Memory B cell (primary cell): ENCODE measurements around the gene DIAPH2.

ENCODE experiments used
- ATAC-seq: fragments of 150-1000 bp; cut with Tn5 transposase; 2 replicates; pipeline ENCODE4 v1.10.0; 2021; ENCODE audit warnings: low read depth, mild to moderate bottlenecking, moderate library complexity
- DNase-seq, 2 donors: peaks; one replicate each; pipeline ENCODE4 v3.0.0; 2022; ENCODE audit warnings: low spot score in 2 of 2
- H3K27ac Mint-ChIP-seq: one replicate; pipeline ENCODE4 v1.8.0; 2022; ENCODE audit warnings: mild to moderate bottlenecking, moderate library complexity, mixed read lengths
- H3K27me3 Mint-ChIP-seq: one replicate; pipeline ENCODE4 v1.8.0; 2022; ENCODE audit warnings: mixed read lengths
- H3K36me3 Mint-ChIP-seq: one replicate; pipeline ENCODE4 v1.8.0; 2022; ENCODE audit warnings: mild to moderate bottlenecking, mixed read lengths
- H3K4me1 Mint-ChIP-seq: one replicate; pipeline ENCODE4 v1.8.0; 2022; ENCODE audit warnings: mixed read lengths
- H3K4me3 Mint-ChIP-seq: one replicate; pipeline ENCODE4 v1.8.0; 2022; ENCODE audit warnings: mild to moderate bottlenecking, moderate library complexity, mixed read lengths
- H3K9me3 Mint-ChIP-seq: one replicate; pipeline ENCODE4 v1.8.0; 2022; ENCODE audit warnings: mixed read lengths

Gene DIAPH2

DNA sequence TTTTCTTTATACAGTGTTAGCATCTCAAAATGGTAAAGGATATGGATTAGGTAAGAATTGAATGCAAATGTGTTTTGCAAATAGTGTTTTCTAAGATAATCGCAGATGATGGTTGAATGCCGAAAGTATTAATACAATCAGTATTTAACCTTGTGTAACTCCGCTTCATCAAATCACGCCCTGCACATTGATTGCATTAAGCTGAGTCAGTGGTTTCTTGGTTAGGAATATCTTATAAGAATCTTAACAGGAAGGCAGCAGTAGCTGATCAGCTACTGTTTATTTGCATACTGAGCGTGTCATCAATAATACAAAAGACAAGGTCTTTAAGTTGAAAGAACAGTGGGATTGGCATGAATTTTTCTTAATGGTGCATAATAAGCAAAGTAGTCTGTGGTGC is 744.5 kb downstream of the DIAPH2 start:
- ATAC-seq = no peak
- Mint-ChIP-seq H3K27me3 (no peaks in the 10 kb centered on the region), H3K27ac (no peak overlapping the region), H3K4me1 (no peaks in the 10 kb centered on the region), H3K9me3 (no peaks in the 10 kb centered on the region), H3K4me3 (no peak overlapping the region), H3K36me3 (peaks cover 21% of the 10 kb centered on the region)
- no peak for DNase-seq

DNA sequence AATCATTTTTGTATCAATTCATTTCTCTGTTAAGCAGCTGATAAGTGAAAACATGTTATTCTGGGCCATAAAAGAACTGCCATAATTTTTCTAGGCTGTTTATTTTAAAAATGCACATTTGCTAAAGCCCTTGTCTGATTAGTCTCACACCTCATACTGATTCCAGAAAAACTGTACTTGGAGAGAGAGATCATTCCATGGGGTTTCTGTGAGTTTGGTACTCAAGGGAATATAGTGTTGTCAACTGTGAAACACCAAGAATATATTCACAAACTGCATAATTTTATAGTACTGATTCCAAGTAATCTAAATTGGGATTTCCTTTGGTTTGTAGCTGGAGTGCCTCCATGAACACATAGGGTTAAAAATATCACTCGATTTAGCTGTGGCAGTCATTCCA is 746.6 kb downstream of the DIAPH2 start:
- no peak for ATAC-seq
- no peak overlapping the region for H3K27ac Mint-ChIP-seq
- H3K36me3 Mint-ChIP-seq = peaks cover 25% of the 10 kb centered on the region
- no peaks in the 10 kb centered on the region for H3K9me3 Mint-ChIP-seq
- no peaks in the 10 kb centered on the region for H3K4me1 Mint-ChIP-seq
- no peak overlapping the region for H3K4me3 Mint-ChIP-seq
- H3K27me3 Mint-ChIP-seq = no peaks in the 10 kb centered on the region
- no peak for DNase-seq

DNA sequence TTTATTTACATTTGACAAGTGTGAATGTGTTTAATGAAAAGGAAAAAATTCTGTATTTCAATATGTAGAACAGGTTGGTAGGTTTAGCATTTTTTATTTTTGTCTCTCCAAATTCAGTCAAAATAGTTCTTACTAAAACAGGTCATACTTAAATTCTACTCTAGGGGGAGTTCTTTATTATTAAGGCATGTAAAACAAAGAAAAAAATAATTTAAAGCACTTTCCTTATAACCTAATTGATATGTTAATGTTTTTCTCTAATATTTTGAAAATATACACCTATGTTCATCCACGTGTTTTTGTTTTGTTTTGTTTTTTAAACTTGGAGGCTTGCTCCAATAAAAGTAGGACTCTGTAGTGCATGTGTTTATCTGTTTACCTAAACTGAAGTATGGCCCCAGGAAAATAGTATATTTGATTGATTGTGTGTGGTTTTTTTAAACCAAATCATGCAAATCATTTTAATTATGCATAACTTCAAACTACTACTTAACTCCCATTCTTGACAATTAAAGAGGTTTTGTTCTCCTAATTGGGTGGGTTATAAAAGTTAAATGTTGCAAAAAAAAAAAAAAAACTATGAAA is 761.7 kb downstream of the DIAPH2 start:
- H3K27ac Mint-ChIP-seq = no peak overlapping the region
- no peaks in the 10 kb centered on the region for H3K27me3 Mint-ChIP-seq
- no peaks in the 10 kb centered on the region for H3K9me3 Mint-ChIP-seq
- H3K4me1 Mint-ChIP-seq = peaks cover 3% of the 10 kb centered on the region
- no peak overlapping the region for H3K4me3 Mint-ChIP-seq
- DNase-seq = no peak
- no peak for ATAC-seq
- H3K36me3 Mint-ChIP-seq = no peaks in the 10 kb centered on the region

- ATAC-seq = no peak
- Mint-ChIP-seq H3K36me3 (no peaks in the 10 kb centered on the region), H3K9me3 (no peaks in the 10 kb centered on the region), H3K27me3 (no peaks in the 10 kb centered on the region), H3K4me1 (peaks cover 3% of the 10 kb centered on the region), H3K4me3 (no peak overlapping the region), H3K27ac (no peak overlapping the region)
- no peak for DNase-seq
Measured at GRCh38 chrX:97447306-97447705, 762.7 kb downstream of the DIAPH2 start.

- Mint-ChIP-seq H3K4me3 (no peak overlapping the region), H3K9me3 (peaks cover 2% of the 10 kb centered on the region), H3K27me3 (no peaks in the 10 kb centered on the region), H3K36me3 (peaks cover 3% of the 10 kb centered on the region), H3K27ac (no peak overlapping the region), H3K4me1 (no peaks in the 10 kb centered on the region)
- DNase-seq (no peak), ATAC-seq (no peak)
Measured at GRCh38 chrX:97452283-97452682, 767.6 kb downstream of the DIAPH2 start.

DNA sequence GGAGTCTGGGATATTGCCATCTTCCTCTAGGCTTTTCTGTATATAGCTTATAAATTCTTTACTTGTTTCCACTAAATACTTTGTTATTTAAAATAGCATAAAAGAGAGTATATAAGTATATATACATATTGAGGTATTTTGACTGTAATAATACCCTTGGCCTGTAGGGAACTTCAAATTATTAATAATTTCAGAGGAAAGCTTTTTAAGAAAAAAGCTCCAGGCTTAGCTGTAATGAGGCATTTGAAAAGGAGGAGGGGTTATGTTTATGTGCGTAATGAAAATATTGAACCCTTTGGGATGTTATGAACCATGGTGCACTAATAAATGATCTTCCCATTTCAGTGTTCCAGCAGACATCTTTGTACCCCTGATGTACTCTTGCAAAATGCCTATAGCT is 777.1 kb downstream of the DIAPH2 start:
- no peaks in the 10 kb centered on the region for H3K9me3 Mint-ChIP-seq
- DNase-seq (no peak), ATAC-seq (no peak)
- H3K4me1 Mint-ChIP-seq = no peaks in the 10 kb centered on the region
- H3K27ac Mint-ChIP-seq = no peak overlapping the region
- no peaks in the 10 kb centered on the region for H3K27me3 Mint-ChIP-seq
- H3K36me3 Mint-ChIP-seq = no peaks in the 10 kb centered on the region
- H3K4me3 Mint-ChIP-seq = no peak overlapping the region

- DNase-seq = no peak
- Mint-ChIP-seq H3K27me3 (no peaks in the 10 kb centered on the region), H3K9me3 (no peaks in the 10 kb centered on the region), H3K27ac (no peak overlapping the region), H3K36me3 (peaks cover 2% of the 10 kb centered on the region), H3K4me1 (no peaks in the 10 kb centered on the region), H3K4me3 (no peak overlapping the region)
- no peak for ATAC-seq
Measured at GRCh38 chrX:97471071-97471470, 786.4 kb downstream of the DIAPH2 start.

- Mint-ChIP-seq H3K27me3 (no peaks in the 10 kb centered on the region), H3K4me3 (no peak overlapping the region), H3K4me1 (no peaks in the 10 kb centered on the region), H3K27ac (no peak overlapping the region), H3K36me3 (peaks cover 4% of the 10 kb centered on the region), H3K9me3 (no peaks in the 10 kb centered on the region)
- no peak for DNase-seq
- no peak for ATAC-seq
Measured at GRCh38 chrX:97474933-97475332, 790.3 kb downstream of the DIAPH2 start.

DNA sequence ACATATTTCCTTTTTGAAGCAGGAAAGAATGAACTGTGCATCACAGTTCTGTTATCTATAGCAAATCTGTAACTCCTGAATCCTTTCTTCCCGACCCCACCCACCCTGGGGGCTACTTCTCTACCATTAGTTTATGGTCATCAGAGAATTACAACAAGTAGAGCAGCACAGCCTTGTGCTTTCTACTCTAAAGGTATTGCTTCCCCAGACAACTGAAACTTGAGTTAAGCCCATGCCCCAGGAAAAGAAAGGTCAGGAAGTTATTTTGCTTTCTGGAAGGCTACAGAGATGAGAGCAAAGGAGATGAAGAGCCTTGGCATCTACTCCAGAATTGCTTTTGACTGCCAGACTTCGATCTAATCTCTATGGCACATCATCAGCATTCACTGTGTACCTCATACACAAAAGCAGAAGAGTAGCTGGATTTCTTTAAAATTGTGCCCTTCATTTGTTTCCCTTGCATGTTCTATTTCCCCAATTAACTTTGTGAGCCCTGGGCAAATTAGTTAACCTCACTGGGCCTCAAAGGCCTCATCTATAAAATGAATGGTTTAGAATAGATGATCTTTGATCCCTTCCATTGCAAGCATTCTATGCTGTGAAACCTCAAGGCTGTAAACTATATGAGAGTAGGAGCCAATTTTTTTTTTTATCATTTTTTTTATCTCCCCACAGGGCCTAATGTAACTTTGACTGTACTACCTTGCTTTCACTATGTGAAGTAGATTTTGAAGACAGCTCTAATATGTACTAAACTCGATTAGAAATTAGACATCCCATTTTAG is 794.7 kb downstream of the DIAPH2 start:
- no peaks in the 10 kb centered on the region for H3K9me3 Mint-ChIP-seq
- ATAC-seq (no peak), DNase-seq (no peak)
- peaks cover 2% of the 10 kb centered on the region for H3K4me1 Mint-ChIP-seq
- H3K36me3 Mint-ChIP-seq = peaks cover 1% of the 10 kb centered on the region
- H3K27me3 Mint-ChIP-seq = no peaks in the 10 kb centered on the region
- H3K4me3 Mint-ChIP-seq = no peak overlapping the region
- H3K27ac Mint-ChIP-seq = no peak overlapping the region

GRCh38 chrX:97481228-97481627 is 796.6 kb downstream of the DIAPH2 start:
- Mint-ChIP-seq H3K27me3 (no peaks in the 10 kb centered on the region), H3K36me3 (peaks cover 1% of the 10 kb centered on the region), H3K27ac (no peak overlapping the region), H3K4me1 (peaks cover 2% of the 10 kb centered on the region), H3K4me3 (no peak overlapping the region), H3K9me3 (no peaks in the 10 kb centered on the region)
- ATAC-seq = no peak
- DNase-seq = no peak

DNA sequence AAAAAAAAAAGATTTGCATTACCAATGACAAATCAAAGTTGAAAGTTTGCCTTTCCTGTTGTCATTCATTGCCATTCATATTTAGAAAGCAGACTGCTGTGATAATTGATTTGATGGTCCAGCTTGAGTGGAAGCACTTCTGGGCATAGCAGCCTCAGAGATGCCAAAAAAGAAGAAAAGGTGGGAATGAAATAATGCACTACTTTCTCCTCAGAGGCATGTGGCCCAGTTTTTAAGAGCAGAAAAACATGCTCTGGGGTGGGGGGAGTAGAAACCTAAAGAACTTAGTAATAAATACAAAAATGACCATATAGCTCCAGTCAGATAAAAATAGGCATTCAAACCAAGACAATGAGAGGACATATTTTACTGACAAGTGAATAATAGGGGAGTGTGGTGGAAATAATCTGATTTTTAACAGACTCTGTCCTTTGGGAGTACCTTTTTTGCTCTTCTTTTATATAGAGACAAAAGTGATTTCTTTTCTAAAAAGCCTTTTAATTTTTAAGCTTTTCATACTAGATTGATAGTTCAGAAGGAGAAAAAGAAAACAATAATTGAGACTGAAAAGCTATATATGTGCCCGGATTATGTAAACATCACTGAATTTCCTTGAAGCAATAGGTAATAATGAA is 798.1 kb downstream of the DIAPH2 start:
- no peak for DNase-seq
- no peak for ATAC-seq
- no peaks in the 10 kb centered on the region for H3K9me3 Mint-ChIP-seq
- H3K27me3 Mint-ChIP-seq = no peaks in the 10 kb centered on the region
- no peak overlapping the region for H3K27ac Mint-ChIP-seq
- peaks cover 2% of the 10 kb centered on the region for H3K4me1 Mint-ChIP-seq
- no peaks in the 10 kb centered on the region for H3K36me3 Mint-ChIP-seq
- no peak overlapping the region for H3K4me3 Mint-ChIP-seq

DNA sequence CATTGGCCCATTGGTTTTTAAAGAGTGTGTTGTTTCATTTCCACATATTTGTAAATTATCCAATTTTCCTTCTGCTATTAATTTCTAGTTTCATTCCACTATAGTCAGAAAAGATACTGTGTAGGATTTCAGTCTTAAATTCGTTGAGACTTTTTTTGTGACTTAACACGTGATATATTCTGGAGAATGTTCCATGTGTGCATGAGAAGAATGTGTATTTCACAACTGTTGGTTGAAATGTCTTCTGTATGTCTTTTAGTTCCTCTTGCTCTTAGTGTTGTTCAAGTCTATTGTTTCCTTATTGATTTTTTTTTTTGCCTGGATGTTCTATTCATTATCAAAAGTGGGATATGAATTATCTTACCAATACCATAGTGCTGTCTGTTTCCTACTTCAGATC is 806.0 kb downstream of the DIAPH2 start:
- no peak for ATAC-seq
- H3K36me3 Mint-ChIP-seq = peaks cover 15% of the 10 kb centered on the region
- H3K27me3 Mint-ChIP-seq = no peaks in the 10 kb centered on the region
- no peak overlapping the region for H3K4me3 Mint-ChIP-seq
- peaks cover 2% of the 10 kb centered on the region for H3K9me3 Mint-ChIP-seq
- DNase-seq = no peak
- no peaks in the 10 kb centered on the region for H3K4me1 Mint-ChIP-seq
- H3K27ac Mint-ChIP-seq = no peak overlapping the region

DNA sequence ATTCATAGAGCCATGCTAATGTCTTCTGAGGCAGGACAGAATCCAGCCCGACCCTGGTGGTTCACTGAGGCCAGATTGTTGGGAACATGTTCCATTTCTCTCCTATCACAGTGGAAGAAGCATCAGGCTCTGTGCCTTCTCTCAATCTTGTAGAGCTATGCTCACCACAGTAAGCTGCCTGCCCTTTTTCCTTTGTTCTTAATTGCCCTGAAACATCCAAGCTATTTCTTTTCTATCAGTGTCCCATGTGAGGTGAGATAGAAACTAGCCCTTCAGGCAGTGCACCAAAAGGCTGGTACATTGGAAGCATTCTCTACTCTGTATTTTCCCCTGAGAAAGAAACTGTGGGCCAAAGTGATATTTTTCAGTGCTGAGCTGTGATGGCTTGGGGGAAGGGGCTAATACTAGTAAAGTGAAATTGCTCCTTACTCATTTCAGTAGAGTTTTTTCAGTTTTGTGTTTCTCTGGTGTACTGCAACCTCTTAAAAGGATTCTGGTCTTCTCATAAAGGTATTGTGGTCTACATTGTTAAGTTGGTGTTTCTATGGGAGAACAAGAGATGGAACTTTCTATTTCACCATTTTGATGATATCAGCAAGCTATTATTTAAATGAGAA is 810.2 kb downstream of the DIAPH2 start:
- H3K9me3 Mint-ChIP-seq = peaks cover 2% of the 10 kb centered on the region

DNA sequence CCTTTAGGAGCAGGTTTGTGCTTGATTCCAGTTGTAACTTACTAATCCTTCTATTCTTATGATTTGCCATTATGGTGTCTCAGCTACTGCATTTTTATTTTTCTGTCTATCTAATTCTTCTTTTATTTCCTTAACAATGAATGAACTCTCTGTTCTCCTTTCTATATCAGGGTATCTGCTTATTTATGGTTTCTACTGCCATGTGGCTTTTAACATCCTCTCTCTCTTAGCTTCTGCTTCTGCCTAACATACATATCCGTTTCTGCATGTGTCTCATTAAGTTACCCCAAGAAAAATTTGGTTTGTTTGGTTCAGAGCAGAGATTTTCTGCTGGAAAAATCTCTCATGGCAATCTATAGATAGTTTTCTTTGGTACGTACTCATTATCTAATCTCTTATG is 813.5 kb downstream of the DIAPH2 start:
- DNase-seq = no peak
- Mint-ChIP-seq H3K36me3 (peaks cover 7% of the 10 kb centered on the region), H3K4me1 (peaks cover 3% of the 10 kb centered on the region), H3K27ac (no peak overlapping the region), H3K9me3 (no peaks in the 10 kb centered on the region), H3K27me3 (no peaks in the 10 kb centered on the region), H3K4me3 (no peak overlapping the region)
- no peak for ATAC-seq

More for the DNA sequence above, 810.2 kb downstream of the DIAPH2 start:
- ATAC-seq = no peak
- Mint-ChIP-seq H3K36me3 (peaks cover 19% of the 10 kb centered on the region), H3K4me3 (no peak overlapping the region), H3K4me1 (peaks cover 3% of the 10 kb centered on the region), H3K27ac (no peak overlapping the region), H3K27me3 (no peaks in the 10 kb centered on the region)
- no peak for DNase-seq
